HG03066 (cell line): ENCODE results near the gene DHX9.

Source experiments
- ATAC-seq: cut with Tn5 transposase; IDR thresholded peaks from one replicate; pipeline ENCODE4 v1.9.1; 2021; ENCODE audit warnings: low read depth; ENCODE audit not compliant: unreplicated experiment

DHX9 gene

GRCh38 chr1:182839209-182840066, at the start of gene DHX9:
Gene DHX9, plus strand, starts transcription at chr1:182839347. Its CDS starts 3,220 bp downstream, at chr1:182842567.
- ATAC-seq: peak; percentile 72

- ATAC-seq: no peak
Observed at GRCh38 chr1:182791281-182792179, 47.6 kb upstream of the DHX9 start.

GRCh38 chr1:182794091-182794490, 45.1 kb upstream of the DHX9 start:
- no peak for ATAC-seq

- no peak for ATAC-seq
Observed at GRCh38 chr1:182794676-182795201, 44.4 kb upstream of the DHX9 start.

- ATAC-seq: no peak
Observed at GRCh38 chr1:182795563-182796228, 43.5 kb upstream of the DHX9 start.

- no peak for ATAC-seq
Observed at GRCh38 chr1:182802006-182802803, 36.9 kb upstream of the DHX9 start.

- no peak for ATAC-seq
Observed at GRCh38 chr1:182803846-182804245, 35.3 kb upstream of the DHX9 start.

GRCh38 chr1:182806015-182806678, 33.0 kb upstream of the DHX9 start:
- ATAC-seq: no peak

GRCh38 chr1:182807907-182808306, 31.2 kb upstream of the DHX9 start:
- no peak for ATAC-seq

GRCh38 chr1:182809414-182809957, 29.7 kb upstream of the DHX9 start:
- ATAC-seq: no peak

- ATAC-seq: no peak
Observed at GRCh38 chr1:182811975-182812722, 27.0 kb upstream of the DHX9 start.

GRCh38 chr1:182816863-182817262, 22.3 kb upstream of the DHX9 start:
- ATAC-seq: no peak

GRCh38 chr1:182817802-182818201, 21.3 kb upstream of the DHX9 start:
- ATAC-seq: no peak

- no peak for ATAC-seq
Observed at GRCh38 chr1:182823220-182823619, 15.9 kb upstream of the DHX9 start.

GRCh38 chr1:182826892-182827291, 12.3 kb upstream of the DHX9 start:
- ATAC-seq: no peak

GRCh38 chr1:182829285-182829932, 9.7 kb upstream of the DHX9 start:
- ATAC-seq: peak; percentile 80

GRCh38 chr1:182833271-182833670, 5.9 kb upstream of the DHX9 start:
- no peak for ATAC-seq

GRCh38 chr1:182834326-182834725, 4.8 kb upstream of the DHX9 start:
- ATAC-seq: no peak
